IPS-18a (cell line): ENCODE data around the gene CELSR3.

ENCODE experiments used
- H3K27ac ChIP-seq: one replicate; pipeline ENCODE4 v1.5.1; 2013; ENCODE audit warnings: low read length
- H3K27me3 ChIP-seq: one replicate; pipeline ENCODE4 v1.6.1; 2013; ENCODE audit warnings: mild to moderate bottlenecking, low read length; ENCODE audit not compliant: control insufficient read depth, insufficient read depth
- H3K36me3 ChIP-seq: one replicate; pipeline ENCODE4 v1.6.1; 2013; ENCODE audit warnings: low read depth, low read length; ENCODE audit not compliant: control insufficient read depth
- H3K4me1 ChIP-seq: one replicate; pipeline ENCODE4 v1.6.1; 2013; ENCODE audit warnings: low read depth, low read length; ENCODE audit not compliant: control insufficient read depth
- H3K4me3 ChIP-seq: one replicate; pipeline ENCODE4 v1.5.1; 2013; ENCODE audit warnings: low read length
- H3K9ac ChIP-seq: one replicate; pipeline ENCODE4 v1.6.1; 2013; ENCODE audit warnings: mild to moderate bottlenecking, low read length, moderate library complexity
- H3K9me3 ChIP-seq: one replicate; pipeline ENCODE4 v1.6.1; 2013; ENCODE audit warnings: low read depth, low read length; ENCODE audit not compliant: control insufficient read depth

The CELSR3 gene

DNA sequence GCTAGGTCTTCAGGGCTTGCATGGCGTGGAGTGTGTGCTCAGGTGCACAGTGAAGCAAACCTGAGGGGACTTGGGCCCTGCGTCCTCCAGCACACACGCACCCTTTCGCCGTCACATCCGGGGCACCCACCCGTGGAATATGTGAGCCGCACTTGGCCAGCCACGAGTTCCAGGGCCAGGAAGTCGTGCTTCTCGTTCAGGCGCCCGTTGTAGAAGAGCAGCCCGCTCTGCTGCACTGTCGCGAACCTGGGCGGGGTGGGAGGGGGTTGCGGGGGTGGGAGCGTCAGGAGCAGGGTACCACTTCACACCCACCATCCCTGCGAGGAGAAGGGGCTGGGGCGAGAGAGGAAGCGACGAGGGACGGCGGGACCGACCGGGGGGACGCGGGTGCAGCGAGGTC is 7.1 kb downstream of the CELSR3 start:
- Histone ChIP-seq H3K4me1 (no peaks in the 10 kb centered on the region), H3K27me3 (no peaks in the 10 kb centered on the region), H3K9me3 (no peaks in the 10 kb centered on the region), H3K4me3 (peak overlapping the region; percentile 50), H3K27ac (no peak overlapping the region), H3K36me3 (peaks cover 16% of the 10 kb centered on the region), H3K9ac (no peak overlapping the region)

DNA sequence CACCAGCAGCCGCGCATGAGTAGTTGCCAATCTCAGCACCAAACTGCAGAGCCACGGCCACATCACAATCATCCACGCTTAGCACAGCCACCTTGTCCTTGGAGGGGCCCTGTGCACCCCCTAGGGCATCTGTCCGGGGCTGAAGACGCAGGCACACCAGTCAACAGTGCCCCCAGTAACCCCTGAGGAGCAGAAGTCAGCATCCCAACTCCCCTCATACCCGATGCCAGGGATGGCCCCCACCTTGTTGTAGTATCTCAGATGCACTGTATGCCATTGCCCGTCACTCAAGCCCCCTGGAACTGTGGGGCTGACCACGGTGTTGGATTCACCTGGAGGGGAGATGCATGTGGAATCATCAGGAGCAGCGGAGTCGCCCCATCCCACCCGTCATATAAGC is 7.6 kb downstream of the CELSR3 start:
- H3K9me3 ChIP-seq = no peaks in the 10 kb centered on the region
- H3K27ac ChIP-seq = no peak overlapping the region
- H3K36me3 ChIP-seq = peaks cover 16% of the 10 kb centered on the region
- no peak overlapping the region for H3K9ac ChIP-seq
- no peaks in the 10 kb centered on the region for H3K27me3 ChIP-seq
- no peaks in the 10 kb centered on the region for H3K4me1 ChIP-seq
- peak overlapping the region; percentile 30 for H3K4me3 ChIP-seq

DNA sequence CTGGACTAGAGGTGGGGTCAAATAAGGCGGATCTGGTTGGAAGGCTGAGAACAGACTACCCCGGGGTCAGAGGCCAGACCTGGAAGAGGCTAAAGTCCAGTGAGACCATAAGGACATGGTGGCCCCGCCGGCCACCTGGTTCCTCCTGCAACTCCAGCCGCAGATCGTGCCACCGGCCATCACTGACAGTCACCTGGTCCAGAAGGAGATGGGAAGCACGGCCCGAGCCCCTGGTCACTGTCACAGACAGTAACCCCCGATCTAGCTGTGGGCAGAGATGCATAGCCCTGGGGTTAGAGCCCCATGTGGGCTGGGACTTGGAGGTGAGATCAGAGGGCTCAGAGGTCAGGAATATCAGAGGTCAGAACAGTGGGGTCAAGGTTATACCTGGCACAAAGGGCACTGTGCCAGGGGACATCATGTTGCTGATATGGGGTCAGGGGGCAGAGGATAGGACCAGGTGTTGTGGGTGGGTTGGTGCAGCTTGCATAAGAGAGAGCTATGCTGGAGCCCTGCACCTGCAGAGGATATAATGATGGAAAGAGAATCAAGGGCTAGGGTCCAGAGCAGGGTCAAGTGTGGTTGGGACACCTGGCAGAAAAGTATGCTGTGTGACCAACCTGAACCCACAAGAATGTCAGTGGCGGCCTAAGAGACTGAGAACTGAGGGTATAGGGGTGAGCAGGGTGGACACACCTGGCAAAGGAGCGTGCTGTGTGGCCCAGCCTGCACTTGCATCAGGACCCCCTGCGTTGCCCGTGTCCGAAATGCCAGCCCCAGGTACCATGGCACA is 9.6 kb downstream of the CELSR3 start:
- H3K9ac ChIP-seq = no peak overlapping the region
- H3K9me3 ChIP-seq = no peaks in the 10 kb centered on the region
- no peak overlapping the region for H3K4me3 ChIP-seq
- no peak overlapping the region for H3K27ac ChIP-seq
- no peaks in the 10 kb centered on the region for H3K27me3 ChIP-seq
- H3K36me3 ChIP-seq = peaks cover 11% of the 10 kb centered on the region
- no peaks in the 10 kb centered on the region for H3K4me1 ChIP-seq

DNA sequence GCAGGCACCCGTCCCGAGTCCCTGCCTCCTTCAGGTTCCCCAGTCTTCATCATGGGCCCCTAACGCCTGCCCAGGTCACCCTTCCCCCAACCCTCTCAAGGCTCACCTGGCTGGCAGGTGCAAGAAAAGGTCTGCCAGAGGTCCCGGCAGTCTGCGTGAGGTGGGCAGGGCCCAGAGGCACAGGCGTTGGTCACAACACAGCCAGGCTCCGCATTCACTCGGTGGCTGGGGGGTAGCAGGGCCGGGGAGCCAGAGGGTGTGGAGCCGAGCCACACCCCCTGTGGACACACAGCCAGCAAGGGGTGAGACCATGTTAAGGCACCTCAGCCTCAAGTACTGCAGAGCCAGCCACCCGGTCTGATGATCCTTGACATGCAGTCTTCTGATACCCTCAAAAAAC is 10.9 kb downstream of the CELSR3 start:
- Histone ChIP-seq H3K36me3 (peaks cover 11% of the 10 kb centered on the region), H3K9ac (no peak overlapping the region), H3K4me1 (no peaks in the 10 kb centered on the region), H3K27ac (no peak overlapping the region), H3K9me3 (no peaks in the 10 kb centered on the region), H3K4me3 (no peak overlapping the region), H3K27me3 (no peaks in the 10 kb centered on the region)

DNA sequence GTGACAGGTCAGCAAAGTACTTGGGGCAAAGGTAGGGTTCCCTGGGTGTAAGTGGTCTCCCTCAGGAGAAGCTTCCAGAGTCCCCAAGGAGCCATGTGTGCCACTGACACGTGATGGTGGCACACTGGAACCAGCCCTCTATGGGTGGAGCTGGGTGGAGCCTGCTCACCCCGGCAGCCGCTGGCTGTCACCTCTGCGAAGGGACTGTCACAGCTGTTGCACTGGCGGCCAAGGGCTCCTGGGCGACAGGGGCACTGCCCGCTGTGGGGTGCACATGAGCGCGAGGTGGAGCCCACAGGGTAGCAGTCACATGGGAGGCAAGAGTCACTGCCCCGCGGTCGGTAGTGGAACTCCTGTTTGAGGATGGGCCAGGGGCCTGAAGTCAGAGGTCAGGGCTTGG is 12.0 kb downstream of the CELSR3 start:
- Histone ChIP-seq H3K9ac (no peak overlapping the region), H3K9me3 (no peaks in the 10 kb centered on the region), H3K4me3 (no peak overlapping the region), H3K27me3 (no peaks in the 10 kb centered on the region), H3K27ac (no peak overlapping the region), H3K36me3 (peaks cover 16% of the 10 kb centered on the region), H3K4me1 (no peaks in the 10 kb centered on the region)

DNA sequence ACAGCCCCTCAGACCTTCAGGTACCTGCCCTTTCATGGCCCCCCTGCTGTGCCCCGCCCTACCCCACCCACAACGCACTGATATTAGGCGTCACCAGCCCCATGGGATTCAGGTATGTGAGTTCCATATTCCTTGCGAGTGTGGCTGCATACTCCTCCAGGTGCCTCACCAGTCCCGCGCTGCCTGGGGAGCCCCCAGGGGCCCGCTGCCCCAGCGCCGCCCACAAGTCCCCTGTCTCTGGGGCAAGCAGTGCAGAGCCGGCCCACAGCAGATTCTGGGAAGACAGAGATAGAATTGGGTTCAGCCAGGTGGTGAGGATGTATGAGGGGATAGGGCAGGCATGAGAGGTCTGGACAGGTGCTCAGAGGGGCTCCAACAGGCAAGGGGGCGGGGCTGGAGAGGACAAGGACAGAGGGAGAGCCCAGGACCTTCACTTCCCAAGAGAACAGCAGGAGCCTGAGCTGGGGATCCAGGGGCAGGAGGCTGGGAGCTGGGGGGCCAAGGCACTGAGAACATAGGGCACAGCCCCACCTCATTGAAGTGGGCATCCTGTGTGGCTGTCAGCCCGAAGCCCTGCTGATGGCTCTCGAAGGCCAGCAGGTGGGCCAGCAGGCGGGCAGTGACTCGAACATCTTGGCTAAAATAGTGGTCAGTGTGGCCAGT is 14.4 kb downstream of the CELSR3 start:
- H3K4me3 ChIP-seq = no peak overlapping the region
- no peaks in the 10 kb centered on the region for H3K4me1 ChIP-seq
- no peaks in the 10 kb centered on the region for H3K9me3 ChIP-seq
- H3K27me3 ChIP-seq = no peaks in the 10 kb centered on the region
- H3K9ac ChIP-seq = no peak overlapping the region
- peaks cover 18% of the 10 kb centered on the region for H3K36me3 ChIP-seq
- no peak overlapping the region for H3K27ac ChIP-seq

DNA sequence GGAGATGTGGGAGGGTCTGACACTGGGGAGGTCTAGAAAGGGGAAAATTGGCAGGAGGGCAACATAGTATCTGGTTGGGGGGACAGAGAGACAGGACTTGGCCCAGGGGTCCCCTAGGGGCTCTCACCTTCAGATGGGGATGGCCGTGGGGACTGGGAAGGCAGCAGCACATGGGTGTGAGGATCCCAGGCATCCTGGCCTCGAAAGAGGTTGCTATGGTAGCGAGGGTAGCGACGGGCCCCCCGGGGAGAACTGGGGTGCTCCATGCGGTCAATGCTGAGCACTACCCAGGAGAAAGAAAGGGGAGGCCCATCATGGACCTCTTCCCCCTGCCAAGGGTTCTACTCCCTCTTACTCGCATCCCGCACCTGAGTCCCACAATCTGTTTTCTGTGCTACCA is 15.0 kb downstream of the CELSR3 start:
- no peaks in the 10 kb centered on the region for H3K9me3 ChIP-seq
- H3K4me3 ChIP-seq = no peak overlapping the region
- no peak overlapping the region for H3K27ac ChIP-seq
- peaks cover 17% of the 10 kb centered on the region for H3K36me3 ChIP-seq
- no peaks in the 10 kb centered on the region for H3K4me1 ChIP-seq
- H3K27me3 ChIP-seq = no peaks in the 10 kb centered on the region
- no peak overlapping the region for H3K9ac ChIP-seq

DNA sequence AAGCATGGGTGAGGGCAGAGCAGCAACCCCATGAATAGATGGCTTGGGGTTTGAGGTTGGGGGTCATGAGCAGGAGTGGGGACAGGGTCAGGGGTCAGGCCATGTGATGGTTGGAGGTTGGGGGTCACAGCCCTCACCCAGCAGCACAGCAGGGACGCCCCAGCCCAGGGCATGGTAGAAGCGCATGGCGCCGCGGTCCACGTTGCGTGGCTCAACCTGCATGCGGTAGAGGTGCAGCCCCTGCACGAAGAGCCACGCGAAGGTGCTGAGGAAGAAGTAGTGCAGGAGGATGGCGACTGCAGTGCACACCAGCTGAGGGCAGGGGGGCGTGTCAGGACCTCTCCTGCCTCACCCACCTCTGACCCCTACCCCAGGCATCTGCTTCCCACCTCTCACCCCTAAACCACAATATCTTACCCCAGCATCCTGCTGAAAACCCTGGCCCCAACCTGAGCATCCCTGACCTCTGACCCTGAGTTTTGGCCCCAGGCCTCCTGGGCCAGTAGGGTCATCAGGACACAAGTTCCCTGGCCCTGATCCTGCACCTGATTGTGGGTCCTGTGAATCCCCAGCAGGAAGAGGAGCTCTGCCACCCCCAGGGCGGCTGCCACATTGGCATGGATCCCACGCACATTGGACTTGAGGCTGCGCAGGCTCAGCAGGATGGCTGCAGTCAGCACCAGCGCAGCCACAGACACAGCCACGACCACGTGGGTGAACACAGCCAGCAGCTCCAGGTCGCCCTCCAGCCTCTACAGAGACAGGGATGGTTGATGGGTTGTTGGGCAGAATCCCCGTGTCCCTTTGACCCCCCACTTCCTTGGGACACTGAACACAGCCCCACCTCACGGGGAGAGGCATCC is 17.6 kb downstream of the CELSR3 start:
- H3K4me1 ChIP-seq = no peaks in the 10 kb centered on the region

DNA sequence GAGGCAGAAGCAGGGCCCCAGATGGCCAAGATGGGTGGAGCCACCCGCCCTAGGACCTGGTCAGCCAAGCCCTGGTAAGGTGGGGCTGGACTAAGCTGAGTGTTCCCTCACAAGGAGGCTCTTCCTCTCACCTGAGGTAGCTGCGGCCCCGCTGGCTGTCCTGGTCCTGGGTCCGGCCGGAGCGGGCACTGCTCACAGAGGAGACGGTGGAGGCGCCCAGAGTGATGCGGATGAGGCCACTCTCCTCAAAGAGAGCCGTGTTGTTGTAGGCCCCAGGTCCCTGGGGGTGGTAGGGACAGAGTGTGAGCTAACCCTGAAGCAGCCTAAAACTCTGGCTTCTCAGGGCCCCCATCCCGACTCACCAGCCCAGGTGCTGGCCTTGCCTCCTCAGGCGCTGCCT is 20.1 kb downstream of the CELSR3 start:
- no peaks in the 10 kb centered on the region for H3K27me3 ChIP-seq
- H3K9ac ChIP-seq = no peak overlapping the region
- H3K9me3 ChIP-seq = no peaks in the 10 kb centered on the region
- no peaks in the 10 kb centered on the region for H3K4me1 ChIP-seq
- peaks cover 17% of the 10 kb centered on the region for H3K36me3 ChIP-seq
- H3K4me3 ChIP-seq = no peak overlapping the region
- no peak overlapping the region for H3K27ac ChIP-seq

More for the DNA sequence above, 17.6 kb downstream of the CELSR3 start:
- no peaks in the 10 kb centered on the region for H3K9me3 ChIP-seq
- H3K27me3 ChIP-seq = no peaks in the 10 kb centered on the region
- H3K4me3 ChIP-seq = no peak overlapping the region
- peaks cover 13% of the 10 kb centered on the region for H3K36me3 ChIP-seq
- no peak overlapping the region for H3K9ac ChIP-seq
- no peak overlapping the region for H3K27ac ChIP-seq

DNA sequence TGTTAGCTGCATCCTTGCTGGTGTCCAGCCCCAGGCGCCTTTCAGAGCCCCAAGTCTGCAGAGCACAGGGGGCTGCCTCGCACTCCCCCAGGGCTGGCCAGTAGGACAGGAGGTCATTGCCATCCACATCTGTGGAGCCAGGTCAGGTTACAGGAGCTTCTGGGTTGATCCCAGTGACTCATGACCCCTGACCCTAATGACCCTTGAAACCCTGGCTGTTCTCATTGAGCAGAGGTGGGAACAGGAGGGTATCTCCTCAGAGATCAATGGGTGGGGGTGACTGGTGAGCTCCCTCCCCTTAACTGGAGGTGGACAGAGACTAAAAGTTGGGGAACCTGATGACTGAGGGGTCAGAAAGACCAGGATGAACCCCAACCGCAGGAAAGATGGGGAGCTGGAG is 21.3 kb downstream of the CELSR3 start:
- Histone ChIP-seq H3K9ac (no peak overlapping the region), H3K9me3 (no peaks in the 10 kb centered on the region), H3K36me3 (peaks cover 13% of the 10 kb centered on the region), H3K27me3 (no peaks in the 10 kb centered on the region), H3K4me1 (peaks cover 8% of the 10 kb centered on the region), H3K4me3 (no peak overlapping the region), H3K27ac (no peak overlapping the region)

DNA sequence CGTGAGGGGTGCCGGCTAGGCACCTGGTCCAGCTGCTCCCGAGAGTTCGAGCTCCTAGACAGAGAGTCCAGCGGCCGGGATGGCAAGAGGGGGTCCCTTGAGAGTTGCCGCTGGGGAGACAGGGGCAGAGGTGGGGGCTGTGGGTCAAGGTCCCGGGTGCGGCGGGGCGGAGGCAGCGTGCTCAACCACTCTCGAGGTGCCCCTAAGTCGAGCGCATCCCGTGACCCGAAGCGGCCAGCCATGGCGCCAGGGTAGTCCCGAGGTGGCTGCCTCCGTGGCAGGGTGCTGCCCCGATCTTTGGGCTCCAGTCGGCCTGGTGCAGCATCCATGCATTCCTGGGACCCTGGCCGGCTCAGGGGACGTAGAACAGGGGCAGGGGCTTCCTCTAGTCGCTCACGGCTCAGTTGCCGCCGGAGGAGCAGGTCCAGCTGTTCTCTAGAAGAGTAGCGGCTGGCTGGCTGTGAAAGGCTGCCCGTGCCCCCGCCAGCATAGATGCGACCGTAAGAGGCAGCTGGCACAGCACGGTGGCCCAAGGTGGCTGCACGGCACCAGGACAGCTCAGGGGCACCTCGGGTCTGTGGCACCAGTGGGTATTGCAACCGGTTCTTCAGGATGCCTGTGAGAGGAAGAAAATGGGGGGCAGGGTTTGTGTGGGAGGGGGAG is 22.6 kb downstream of the CELSR3 start:
- H3K27me3 ChIP-seq = no peaks in the 10 kb centered on the region
- H3K27ac ChIP-seq = no peak overlapping the region
- no peaks in the 10 kb centered on the region for H3K9me3 ChIP-seq
- peaks cover 12% of the 10 kb centered on the region for H3K36me3 ChIP-seq
- no peak overlapping the region for H3K9ac ChIP-seq
- H3K4me1 ChIP-seq = peaks cover 12% of the 10 kb centered on the region
- H3K4me3 ChIP-seq = no peak overlapping the region
